Ishikawa (cell line): ENCODE data around the gene ABCD4.

ENCODE experiments used
- EP300 ChIP-seq: IDR thresholded peaks from 2 replicates; pipeline ENCODE4 v1.6.1; 2012; ENCODE audit warnings: borderline replicate concordance
- YY1 ChIP-seq: IDR thresholded peaks from 2 replicates; pipeline ENCODE4 v1.6.1; 2012; ENCODE audit warnings: low read depth
- ZBTB7A ChIP-seq: IDR thresholded peaks from 2 replicates; pipeline ENCODE4 v1.6.1; 2012; ENCODE audit warnings: low read depth
- TF ChIP-seq, protein P1 (sequence below): IDR thresholded peaks from 2 replicates; pipeline ENCODE4 v1.6.1; 2012

DNA sequence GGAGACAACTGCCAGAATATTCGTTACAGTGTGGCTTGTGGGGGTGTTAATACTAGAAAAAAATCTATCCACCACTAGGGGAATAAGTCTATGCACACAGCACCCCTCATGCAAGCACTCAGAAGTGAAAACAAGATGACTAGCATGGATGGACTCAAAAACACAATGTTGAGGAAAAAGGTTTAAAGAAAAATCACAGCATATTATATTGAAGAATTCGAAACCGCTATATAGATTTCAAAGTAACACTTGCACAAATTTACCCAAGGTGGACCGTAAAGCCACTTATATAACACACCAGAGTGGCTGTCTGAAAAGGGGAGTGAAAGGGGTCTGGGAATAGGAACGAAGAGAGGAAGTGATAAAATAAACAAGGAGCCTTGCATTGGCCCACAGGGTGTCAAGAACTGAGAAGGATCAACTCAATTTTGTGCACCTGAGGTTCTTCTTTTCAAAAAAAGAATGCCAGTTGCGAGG, 544 bp downstream of the ABCD4 start:
- no peak for TF ChIP-seq YY1
- TF ChIP-seq ZBTB7A = no peak
- TF ChIP-seq, protein P1, sequence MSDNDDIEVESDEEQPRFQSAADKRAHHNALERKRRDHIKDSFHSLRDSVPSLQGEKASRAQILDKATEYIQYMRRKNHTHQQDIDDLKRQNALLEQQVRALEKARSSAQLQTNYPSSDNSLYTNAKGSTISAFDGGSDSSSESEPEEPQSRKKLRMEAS = no peak
- no peak for TF ChIP-seq EP300
